K562 (cell line): Measurements from ENCODE around the gene SCGB3A2. TPM values are rescaled to one million over a fixed set of nuclear protein-coding genes. Genes with fewer than 3 reads are reported as not detected.

Experiments
- ZNF175 ChIP-seq: fragments of 200-800 bp; sonication (Bioruptor generic); IDR thresholded peaks from 2 replicates; pipeline ENCODE4 v1.6.1; 2016; ENCODE audit warnings: low read depth, mild to moderate bottlenecking, missing genetic modification characterization, missing compliant biosample characterization
- polyA plus RNA-seq, 8 experiments: library from polyadenylated mRNA; depleted of rRNA in 4 of 8; stranded (reverse) in 5 of 8; unstranded in 3 of 8; fragments of >200 nt; fragmentation: Nextera tagmentation in 2 of 8; fragmentation: Illumina TruSeq in 1 of 8; extraction: Ambion mirVana in 2 of 8; extraction: Trizol in 1 of 8; gene quantifications; 2 replicates each; pipeline versions ENCODE4 v1.2.1 to v1.2.3, GENCODE V29; 2011 to 2014; ENCODE audit warnings: inconsistent platforms in 1 of 8, missing spikeins in 1 of 8
- total RNA-seq, 7 experiments: library from RNA; depleted of rRNA in 6 of 7; stranded (reverse); fragments of >200 nt in 6 of 7; fragmentation: Illumina TruSeq in 2 of 7; extraction: Trizol in 2 of 7; gene quantifications; 2 replicates each; pipeline versions ENCODE4 v1.2.1 to v1.2.3, GENCODE V29; 2011 to 2021; ENCODE audit warnings: low replicate concordance in 1 of 7
- TF ChIP-seq, protein P1 (sequence below): sonication (generic); formaldehyde crosslinking; IDR thresholded peaks from 2 replicates; pipeline ENCODE4 v1.8.1; 2023; ENCODE audit warnings: mild to moderate bottlenecking, missing genetic modification reagents
- TF ChIP-seq, protein P2 (sequence below): sonication (generic); formaldehyde crosslinking; IDR thresholded peaks from 2 replicates; pipeline ENCODE4 v1.8.0; 2023; ENCODE audit warnings: mild to moderate bottlenecking, missing genetic modification reagents
- TF ChIP-seq, protein P3 (sequence below): fragments of 200-600 bp; sonication (generic); IDR thresholded peaks from one replicate; pipeline ENCODE4 v1.6.1; 2012; ENCODE audit warnings: mild to moderate bottlenecking, low read depth, low read length, inconsistent platforms
- TF ChIP-seq, protein P4 (sequence below): fragments of 450-650 bp; formaldehyde crosslinking; IDR thresholded peaks from 2 replicates; pipeline ENCODE4 v1.4.0; 2022; ENCODE audit warnings: missing genetic modification characterization
- TF ChIP-seq, protein P5 (sequence below): fragments of 250-450 bp; sonication (Bioruptor Pico); IDR thresholded peaks from 2 replicates; pipeline ENCODE4 v1.8.0; 2022; ENCODE audit warnings: inconsistent platforms

The SCGB3A2 gene
- total and polyA plus RNA-seq, 9 of the 15 experiments (the other 6 are each of a cell fraction or from before 2014, with no cell fraction given), result 0.35 TPM; not detected in 8

DNA sequence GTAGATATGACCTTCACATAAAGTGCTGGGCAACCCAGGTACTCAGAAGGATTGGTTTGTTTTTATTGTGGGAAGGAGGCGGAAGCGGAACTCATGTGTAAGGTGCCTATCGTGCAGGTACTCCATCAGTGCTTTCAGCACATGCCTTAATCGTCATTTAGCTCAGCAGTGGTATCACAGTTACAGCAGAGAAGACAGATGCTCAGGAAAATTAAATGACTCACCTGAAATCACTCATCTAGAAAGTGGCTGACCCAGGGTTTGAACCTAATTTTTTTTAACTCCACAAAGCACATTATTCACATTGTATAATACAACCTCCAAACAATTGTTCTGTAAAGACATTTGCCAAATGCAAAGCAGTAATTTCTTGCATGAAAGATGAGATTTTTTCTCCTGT is 25.6 kb downstream of the SCGB3A2 start (continued):
- TF ChIP-seq, protein P1, sequence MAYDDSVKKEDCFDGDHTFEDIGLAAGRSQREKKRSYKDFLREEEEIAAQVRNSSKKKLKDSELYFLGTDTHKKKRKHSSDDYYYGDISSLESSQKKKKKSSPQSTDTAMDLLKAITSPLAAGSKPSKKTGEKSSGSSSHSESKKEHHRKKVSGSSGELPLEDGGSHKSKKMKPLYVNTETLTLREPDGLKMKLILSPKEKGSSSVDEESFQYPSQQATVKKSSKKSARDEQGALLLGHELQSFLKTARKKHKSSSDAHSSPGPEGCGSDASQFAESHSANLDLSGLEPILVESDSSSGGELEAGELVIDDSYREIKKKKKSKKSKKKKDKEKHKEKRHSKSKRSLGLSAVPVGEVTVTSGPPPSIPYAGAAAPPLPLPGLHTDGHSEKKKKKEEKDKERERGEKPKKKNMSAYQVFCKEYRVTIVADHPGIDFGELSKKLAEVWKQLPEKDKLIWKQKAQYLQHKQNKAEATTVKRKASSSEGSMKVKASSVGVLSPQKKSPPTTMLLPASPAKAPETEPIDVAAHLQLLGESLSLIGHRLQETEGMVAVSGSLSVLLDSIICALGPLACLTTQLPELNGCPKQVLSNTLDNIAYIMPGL (CRISPR knock-in tag), result no peak
- TF ChIP-seq, protein P2, sequence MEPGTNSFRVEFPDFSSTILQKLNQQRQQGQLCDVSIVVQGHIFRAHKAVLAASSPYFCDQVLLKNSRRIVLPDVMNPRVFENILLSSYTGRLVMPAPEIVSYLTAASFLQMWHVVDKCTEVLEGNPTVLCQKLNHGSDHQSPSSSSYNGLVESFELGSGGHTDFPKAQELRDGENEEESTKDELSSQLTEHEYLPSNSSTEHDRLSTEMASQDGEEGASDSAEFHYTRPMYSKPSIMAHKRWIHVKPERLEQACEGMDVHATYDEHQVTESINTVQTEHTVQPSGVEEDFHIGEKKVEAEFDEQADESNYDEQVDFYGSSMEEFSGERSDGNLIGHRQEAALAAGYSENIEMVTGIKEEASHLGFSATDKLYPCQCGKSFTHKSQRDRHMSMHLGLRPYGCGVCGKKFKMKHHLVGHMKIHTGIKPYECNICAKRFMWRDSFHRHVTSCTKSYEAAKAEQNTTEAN (CRISPR knock-in tag), result no peak
- TF ChIP-seq, protein P3, sequence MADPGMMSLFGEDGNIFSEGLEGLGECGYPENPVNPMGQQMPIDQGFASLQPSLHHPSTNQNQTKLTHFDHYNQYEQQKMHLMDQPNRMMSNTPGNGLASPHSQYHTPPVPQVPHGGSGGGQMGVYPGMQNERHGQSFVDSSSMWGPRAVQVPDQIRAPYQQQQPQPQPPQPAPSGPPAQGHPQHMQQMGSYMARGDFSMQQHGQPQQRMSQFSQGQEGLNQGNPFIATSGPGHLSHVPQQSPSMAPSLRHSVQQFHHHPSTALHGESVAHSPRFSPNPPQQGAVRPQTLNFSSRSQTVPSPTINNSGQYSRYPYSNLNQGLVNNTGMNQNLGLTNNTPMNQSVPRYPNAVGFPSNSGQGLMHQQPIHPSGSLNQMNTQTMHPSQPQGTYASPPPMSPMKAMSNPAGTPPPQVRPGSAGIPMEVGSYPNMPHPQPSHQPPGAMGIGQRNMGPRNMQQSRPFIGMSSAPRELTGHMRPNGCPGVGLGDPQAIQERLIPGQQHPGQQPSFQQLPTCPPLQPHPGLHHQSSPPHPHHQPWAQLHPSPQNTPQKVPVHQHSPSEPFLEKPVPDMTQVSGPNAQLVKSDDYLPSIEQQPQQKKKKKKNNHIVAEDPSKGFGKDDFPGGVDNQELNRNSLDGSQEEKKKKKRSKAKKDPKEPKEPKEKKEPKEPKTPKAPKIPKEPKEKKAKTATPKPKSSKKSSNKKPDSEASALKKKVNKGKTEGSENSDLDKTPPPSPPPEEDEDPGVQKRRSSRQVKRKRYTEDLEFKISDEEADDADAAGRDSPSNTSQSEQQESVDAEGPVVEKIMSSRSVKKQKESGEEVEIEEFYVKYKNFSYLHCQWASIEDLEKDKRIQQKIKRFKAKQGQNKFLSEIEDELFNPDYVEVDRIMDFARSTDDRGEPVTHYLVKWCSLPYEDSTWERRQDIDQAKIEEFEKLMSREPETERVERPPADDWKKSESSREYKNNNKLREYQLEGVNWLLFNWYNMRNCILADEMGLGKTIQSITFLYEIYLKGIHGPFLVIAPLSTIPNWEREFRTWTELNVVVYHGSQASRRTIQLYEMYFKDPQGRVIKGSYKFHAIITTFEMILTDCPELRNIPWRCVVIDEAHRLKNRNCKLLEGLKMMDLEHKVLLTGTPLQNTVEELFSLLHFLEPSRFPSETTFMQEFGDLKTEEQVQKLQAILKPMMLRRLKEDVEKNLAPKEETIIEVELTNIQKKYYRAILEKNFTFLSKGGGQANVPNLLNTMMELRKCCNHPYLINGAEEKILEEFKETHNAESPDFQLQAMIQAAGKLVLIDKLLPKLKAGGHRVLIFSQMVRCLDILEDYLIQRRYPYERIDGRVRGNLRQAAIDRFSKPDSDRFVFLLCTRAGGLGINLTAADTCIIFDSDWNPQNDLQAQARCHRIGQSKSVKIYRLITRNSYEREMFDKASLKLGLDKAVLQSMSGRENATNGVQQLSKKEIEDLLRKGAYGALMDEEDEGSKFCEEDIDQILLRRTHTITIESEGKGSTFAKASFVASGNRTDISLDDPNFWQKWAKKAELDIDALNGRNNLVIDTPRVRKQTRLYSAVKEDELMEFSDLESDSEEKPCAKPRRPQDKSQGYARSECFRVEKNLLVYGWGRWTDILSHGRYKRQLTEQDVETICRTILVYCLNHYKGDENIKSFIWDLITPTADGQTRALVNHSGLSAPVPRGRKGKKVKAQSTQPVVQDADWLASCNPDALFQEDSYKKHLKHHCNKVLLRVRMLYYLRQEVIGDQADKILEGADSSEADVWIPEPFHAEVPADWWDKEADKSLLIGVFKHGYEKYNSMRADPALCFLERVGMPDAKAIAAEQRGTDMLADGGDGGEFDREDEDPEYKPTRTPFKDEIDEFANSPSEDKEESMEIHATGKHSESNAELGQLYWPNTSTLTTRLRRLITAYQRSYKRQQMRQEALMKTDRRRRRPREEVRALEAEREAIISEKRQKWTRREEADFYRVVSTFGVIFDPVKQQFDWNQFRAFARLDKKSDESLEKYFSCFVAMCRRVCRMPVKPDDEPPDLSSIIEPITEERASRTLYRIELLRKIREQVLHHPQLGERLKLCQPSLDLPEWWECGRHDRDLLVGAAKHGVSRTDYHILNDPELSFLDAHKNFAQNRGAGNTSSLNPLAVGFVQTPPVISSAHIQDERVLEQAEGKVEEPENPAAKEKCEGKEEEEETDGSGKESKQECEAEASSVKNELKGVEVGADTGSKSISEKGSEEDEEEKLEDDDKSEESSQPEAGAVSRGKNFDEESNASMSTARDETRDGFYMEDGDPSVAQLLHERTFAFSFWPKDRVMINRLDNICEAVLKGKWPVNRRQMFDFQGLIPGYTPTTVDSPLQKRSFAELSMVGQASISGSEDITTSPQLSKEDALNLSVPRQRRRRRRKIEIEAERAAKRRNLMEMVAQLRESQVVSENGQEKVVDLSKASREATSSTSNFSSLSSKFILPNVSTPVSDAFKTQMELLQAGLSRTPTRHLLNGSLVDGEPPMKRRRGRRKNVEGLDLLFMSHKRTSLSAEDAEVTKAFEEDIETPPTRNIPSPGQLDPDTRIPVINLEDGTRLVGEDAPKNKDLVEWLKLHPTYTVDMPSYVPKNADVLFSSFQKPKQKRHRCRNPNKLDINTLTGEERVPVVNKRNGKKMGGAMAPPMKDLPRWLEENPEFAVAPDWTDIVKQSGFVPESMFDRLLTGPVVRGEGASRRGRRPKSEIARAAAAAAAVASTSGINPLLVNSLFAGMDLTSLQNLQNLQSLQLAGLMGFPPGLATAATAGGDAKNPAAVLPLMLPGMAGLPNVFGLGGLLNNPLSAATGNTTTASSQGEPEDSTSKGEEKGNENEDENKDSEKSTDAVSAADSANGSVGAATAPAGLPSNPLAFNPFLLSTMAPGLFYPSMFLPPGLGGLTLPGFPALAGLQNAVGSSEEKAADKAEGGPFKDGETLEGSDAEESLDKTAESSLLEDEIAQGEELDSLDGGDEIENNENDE, result no peak
- TF ChIP-seq, protein P4, sequence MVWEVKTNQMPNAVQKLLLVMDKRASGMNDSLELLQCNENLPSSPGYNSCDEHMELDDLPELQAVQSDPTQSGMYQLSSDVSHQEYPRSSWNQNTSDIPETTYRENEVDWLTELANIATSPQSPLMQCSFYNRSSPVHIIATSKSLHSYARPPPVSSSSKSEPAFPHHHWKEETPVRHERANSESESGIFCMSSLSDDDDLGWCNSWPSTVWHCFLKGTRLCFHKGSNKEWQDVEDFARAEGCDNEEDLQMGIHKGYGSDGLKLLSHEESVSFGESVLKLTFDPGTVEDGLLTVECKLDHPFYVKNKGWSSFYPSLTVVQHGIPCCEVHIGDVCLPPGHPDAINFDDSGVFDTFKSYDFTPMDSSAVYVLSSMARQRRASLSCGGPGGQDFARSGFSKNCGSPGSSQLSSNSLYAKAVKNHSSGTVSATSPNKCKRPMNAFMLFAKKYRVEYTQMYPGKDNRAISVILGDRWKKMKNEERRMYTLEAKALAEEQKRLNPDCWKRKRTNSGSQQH (CRISPR knock-in tag), result no peak
- TF ChIP-seq, protein P5, sequence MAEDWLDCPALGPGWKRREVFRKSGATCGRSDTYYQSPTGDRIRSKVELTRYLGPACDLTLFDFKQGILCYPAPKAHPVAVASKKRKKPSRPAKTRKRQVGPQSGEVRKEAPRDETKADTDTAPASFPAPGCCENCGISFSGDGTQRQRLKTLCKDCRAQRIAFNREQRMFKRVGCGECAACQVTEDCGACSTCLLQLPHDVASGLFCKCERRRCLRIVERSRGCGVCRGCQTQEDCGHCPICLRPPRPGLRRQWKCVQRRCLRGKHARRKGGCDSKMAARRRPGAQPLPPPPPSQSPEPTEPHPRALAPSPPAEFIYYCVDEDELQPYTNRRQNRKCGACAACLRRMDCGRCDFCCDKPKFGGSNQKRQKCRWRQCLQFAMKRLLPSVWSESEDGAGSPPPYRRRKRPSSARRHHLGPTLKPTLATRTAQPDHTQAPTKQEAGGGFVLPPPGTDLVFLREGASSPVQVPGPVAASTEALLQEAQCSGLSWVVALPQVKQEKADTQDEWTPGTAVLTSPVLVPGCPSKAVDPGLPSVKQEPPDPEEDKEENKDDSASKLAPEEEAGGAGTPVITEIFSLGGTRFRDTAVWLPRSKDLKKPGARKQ (CRISPR knock-in tag), result no peak
- TF ChIP-seq ZNF175 (CRISPR knock-in tag), result no peak
